ENCODE data around the gene TOP2A. TPM values are rescaled to one million over a fixed set of nuclear protein-coding genes. Genes with fewer than 3 reads are reported as not detected.

TOP2A gene
- total and polyA plus RNA-seq, 9 of the 15 experiments (the other 6 are each of a cell fraction or from before 2014, with no cell fraction given) = 133 to 347 (median 259) TPM

DNA sequence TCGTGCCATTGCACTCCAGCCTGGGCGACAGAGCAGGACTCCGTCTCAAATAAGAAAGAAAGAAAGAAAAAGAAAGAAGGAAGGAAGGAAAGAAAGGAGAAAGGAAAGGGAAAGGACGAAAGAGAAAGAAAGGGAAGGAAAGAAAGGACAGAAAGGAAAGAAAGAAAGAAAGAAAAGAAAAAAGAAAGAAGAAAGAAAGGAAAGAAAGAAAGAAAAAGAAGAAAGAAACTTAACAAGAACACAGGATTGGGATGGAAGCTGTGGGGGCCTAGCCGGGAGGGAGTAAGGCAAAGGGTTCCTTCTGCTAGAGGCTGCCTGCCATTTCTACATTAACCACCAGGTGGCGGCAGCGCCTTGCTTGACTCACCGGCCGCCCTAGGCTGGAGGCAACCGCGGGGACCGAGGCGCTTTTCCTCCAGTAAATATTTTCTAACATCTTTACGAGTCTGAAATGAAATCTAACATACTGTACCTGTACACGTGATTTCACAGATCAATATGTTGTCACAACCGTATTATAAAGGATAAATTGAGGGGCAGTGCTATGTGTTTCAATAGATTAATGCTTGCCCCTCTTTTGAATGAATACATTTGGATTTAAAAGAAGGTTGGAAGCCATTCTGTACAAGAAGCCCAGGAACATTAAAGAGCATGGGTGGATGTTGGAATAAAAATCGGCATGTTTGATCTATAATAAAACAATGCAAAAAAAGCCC lies 59.2 kb downstream of the TOP2A start (continued):
- TF ChIP-seq, protein P1, sequence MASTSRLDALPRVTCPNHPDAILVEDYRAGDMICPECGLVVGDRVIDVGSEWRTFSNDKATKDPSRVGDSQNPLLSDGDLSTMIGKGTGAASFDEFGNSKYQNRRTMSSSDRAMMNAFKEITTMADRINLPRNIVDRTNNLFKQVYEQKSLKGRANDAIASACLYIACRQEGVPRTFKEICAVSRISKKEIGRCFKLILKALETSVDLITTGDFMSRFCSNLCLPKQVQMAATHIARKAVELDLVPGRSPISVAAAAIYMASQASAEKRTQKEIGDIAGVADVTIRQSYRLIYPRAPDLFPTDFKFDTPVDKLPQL (IDR thresholded peaks at IDR 0.05; ENCODE audit: extremely low read depth, insufficient read length) = no peak
- no peak for TF ChIP-seq COPS2 (conservative IDR thresholded peaks at IDR 0.05)
- no peak for TF ChIP-seq CBX8 (IDR thresholded peaks at IDR 0.05; ENCODE audit: borderline replicate concordance, extremely low read depth, low read depth, low read length, poor library complexity, severe bottlenecking)
- no peak for TF ChIP-seq FOXK1 (CRISPR knock-in tag; IDR thresholded peaks at IDR 0.05; ENCODE audit: borderline replicate concordance)
- TF ChIP-seq POLR2AphosphoS5 (IDR thresholded peaks at IDR 0.05; ENCODE audit: control insufficient read depth, insufficient read depth, low read depth, low read length) = no peak
- TF ChIP-seq TRIM24 (IDR thresholded peaks at IDR 0.05) = peak; percentile 21 to 39; a peak in 1 of 4 replicates
